GM10266 (cell line): ENCODE measurements around the gene TRIM26.

Source experiments
- DNase-seq: peaks from one replicate; pipeline ENCODE4 v3.0.0; 2012; ENCODE audit errors: extremely low spot score
- CTCF ChIP-seq: IDR thresholded peaks from 2 replicates; pipeline ENCODE4 v1.5.1; 2012; ENCODE audit warnings: mild to moderate bottlenecking, low read depth; ENCODE audit not compliant: control insufficient read depth, insufficient read depth; ENCODE audit errors: missing control alignments

TRIM26 gene

GRCh38 chr6:30216096-30216495 lies 2.9 kb upstream of the TRIM26 start:
- no peak for DNase-seq
- TF ChIP-seq CTCF = no peak

- no peak for DNase-seq
- TF ChIP-seq CTCF = no peak
Observed at GRCh38 chr6:30214657-30214982, 1.4 kb upstream of the TRIM26 start.

- no peak for TF ChIP-seq CTCF
- peak; percentile 83 for DNase-seq
Observed at GRCh38 chr6:30213957-30214656, 901 bp upstream of the TRIM26 start.

- TF ChIP-seq CTCF = no peak
- DNase-seq = no peak
Observed at GRCh38 chr6:30213667-30213956, 406 bp upstream of the TRIM26 start.

GRCh38 chr6:30211899-30212298 lies 1.3 kb downstream of the TRIM26 start:
- no peak for TF ChIP-seq CTCF
- no peak for DNase-seq

GRCh38 chr6:30211306-30211705 lies 1.9 kb downstream of the TRIM26 start:
- TF ChIP-seq CTCF = no peak
- no peak for DNase-seq

GRCh38 chr6:30207619-30208295 lies 5.4 kb downstream of the TRIM26 start:
- no peak for DNase-seq
- TF ChIP-seq CTCF = no peak
